NCI-H82 treated with DMSO at 0.1 percent for 48 hours (cell line): ENCODE data around the gene CD300H.
"Not testable (repeated sequence)": the region's sequence is repeated elsewhere in the genome, so short reads cannot be mapped to it uniquely, and the experiment has no call there.

Experiments
- DNase-seq: peaks from one replicate; lab custom pipeline; 2025; ENCODE audit not compliant: unreplicated experiment; lab: John Stamatoyannopoulos, UW

Gene CD300H

DNA sequence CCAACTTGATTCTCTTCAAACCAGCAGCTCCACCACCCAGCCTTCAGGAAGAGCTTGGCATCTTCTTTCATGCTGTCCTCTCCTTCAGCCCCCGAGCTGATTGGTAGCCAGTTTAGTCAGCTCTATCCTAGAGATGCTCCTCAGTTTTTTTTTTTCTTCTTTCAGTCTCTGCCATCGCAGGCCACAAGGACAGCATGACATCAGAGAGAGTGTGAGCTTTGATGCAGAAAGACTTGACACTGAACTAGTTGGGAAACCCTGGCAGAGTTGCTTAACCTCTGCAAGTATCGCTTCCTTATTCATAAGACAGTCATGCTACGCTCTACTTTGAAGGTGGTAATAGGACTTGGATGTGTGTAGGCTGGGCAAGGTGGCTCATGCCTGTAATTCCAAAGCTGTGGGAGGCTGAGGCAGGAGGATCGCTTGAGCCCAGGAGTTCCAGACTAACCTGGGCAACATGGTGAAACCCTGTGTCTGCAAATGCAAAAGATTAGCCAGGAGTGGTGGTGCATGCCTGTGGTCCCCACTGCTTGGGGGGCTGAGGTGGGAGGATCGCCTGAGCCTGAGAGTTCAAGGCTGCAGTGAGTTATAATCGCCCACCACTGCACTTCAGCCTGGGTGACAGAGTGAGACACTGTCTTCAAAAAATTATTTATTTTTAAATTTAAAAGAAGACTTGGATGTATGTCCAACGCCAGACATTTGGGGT lies 38.7 kb downstream of the CD300H start:
- DNase-seq, result no peak

DNA sequence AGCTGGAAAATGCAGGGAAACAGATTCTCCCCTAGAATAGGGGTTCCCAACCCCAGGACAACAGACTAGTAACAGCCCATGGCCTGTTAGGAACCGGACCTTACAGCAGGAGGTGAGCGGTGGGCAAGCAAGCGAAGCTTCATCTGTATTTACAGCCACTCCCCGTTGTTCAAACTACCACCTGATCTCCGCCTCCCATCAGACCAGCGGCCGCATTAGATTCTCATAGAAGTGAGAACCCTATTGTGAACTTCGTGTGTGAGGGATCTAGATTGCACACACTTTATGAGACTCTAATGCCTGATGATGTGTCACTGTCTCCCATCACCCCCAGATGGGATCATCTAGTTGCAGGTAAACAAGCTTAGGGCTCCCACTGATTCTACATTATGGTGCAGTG lies 39.6 kb downstream of the CD300H start:
- DNase-seq, result no peak

DNA sequence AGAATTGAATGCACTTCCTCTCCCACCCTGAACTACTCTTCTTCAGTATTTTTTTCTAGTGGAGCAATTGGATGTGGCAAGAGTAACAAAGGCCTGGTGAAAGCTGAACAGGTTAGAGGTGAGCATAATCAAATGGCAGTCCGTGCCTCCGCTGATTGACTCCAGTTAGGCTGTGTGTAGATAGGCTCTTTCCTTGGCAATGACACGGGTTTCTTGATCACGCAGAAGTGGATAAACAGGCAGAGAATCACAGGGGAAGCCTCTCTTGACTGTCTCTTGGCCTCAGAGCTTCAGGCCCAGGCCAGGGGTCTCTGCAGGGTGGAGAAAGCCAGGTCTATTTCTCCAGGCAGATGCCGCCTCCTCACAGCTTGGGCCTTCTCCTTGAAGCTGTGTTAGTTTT lies 40.2 kb downstream of the CD300H start:
- no peak for DNase-seq

DNA sequence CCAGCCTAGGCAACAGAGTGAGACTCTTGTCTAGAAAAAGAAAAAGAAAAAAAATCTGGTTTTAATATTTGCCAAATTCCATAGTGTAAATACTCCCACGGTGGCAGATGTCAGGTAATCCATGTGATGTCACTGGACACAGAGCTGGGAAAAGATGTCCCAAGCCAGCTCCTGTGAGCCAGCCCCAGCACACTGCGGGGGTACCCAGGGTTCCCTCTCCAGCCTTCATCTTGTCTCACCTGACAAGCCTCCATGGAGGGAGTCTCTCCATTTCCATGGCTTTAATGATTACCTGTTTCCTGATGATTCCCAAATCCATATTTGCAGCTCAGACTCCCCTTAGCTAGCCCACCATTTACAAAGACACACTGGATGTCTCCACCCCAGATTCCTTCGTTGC lies 40.6 kb downstream of the CD300H start:
- DNase-seq, result no peak

DNA sequence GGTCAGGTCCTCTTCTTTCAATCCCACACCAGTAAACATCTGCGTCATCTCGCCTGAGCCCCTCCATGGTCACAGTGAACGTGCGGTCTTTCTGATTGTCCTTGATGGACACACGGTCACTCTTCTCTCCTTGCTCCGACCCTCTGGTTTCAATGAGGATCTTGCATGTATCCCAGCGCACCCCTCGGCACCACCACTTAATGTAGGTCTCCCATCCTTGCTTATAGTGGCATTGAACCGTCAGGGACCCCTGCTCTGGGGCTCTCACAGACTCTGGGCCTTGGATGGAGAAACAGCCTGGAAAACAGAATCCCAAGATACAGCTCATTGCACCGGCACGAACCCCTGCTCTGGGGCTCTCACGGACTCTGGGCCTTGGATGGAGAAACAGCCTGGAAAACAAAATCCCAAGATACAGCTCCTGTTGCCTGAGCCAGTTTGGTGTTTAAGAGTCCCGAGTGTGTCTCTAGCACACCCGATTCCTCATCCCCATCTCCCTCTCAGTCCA lies 41.5 kb downstream of the CD300H start:
- DNase-seq, result no peak

DNA sequence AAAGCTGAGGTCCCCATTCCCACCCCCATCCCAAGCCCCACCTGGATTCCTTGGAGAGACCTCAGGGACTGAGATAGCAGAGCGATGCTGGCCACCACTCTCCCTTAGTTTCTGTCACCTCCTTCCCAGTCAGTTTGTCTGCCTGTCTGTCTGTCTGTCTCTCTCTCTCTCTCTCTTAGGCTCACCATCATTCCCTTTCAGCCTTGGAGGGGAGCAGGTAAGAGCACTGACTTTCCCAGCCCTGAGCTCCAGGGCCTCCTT lies 41.9 kb downstream of the CD300H start:
- no peak for DNase-seq

DNA sequence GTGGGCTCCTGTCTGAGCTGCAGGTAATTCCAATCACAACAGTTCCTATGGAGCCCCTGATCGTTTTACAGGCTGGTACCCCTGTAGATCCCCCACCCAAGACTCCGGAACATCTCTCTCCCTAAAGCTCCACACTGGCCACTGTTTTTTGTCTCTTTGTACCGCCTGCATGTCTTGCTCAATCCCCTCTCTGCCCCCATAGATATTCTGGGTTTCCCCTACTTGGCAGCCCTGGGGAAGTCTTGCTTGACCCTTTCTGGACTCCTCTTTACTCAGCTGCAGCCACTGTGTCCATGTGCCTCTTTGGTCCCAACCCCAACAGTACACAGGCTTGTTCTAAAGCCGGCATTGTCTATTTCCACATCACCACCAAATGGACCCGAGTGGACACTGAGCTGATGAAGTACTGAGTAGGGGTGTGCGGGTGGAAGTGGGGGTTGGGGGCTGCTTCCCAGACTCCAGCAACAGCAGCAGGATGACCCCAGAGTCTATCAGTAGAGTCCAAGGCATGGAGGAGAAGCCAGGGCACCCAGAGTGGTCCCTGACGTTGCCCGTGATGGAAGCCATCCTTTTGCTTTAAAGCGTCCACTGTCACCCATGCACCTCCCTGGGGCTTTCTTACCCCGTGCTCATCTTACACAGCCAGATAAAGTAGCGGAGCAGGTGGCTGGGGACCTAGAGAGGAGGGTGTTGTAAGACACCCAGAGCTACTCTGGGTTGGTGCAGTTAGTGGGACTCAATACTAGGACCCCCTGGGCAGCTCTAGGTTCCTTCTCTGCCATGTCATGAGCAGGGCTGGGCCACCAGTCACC lies 42.5 kb downstream of the CD300H start:
- DNase-seq, result no peak

DNA sequence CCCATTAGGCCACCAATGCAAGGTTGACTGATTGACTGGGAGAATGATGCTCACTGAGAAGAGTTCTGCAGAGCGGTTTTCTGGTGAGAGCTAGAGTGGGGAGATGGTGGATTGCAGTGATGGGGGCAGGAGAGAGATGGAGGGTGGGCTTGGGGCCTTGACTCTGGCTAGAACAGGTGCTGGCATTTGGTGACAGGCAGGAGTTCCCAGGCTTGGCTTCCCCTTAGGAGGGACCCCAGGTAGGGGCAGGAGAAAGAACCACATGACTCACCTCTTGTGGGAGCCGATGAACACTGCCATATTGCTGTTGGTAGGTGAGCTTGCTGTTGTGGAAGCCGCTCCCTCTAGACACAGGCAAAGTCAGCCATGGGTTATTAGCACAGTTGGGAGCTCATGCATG lies 44.0 kb downstream of the CD300H start:
- DNase-seq, result no peak

DNA sequence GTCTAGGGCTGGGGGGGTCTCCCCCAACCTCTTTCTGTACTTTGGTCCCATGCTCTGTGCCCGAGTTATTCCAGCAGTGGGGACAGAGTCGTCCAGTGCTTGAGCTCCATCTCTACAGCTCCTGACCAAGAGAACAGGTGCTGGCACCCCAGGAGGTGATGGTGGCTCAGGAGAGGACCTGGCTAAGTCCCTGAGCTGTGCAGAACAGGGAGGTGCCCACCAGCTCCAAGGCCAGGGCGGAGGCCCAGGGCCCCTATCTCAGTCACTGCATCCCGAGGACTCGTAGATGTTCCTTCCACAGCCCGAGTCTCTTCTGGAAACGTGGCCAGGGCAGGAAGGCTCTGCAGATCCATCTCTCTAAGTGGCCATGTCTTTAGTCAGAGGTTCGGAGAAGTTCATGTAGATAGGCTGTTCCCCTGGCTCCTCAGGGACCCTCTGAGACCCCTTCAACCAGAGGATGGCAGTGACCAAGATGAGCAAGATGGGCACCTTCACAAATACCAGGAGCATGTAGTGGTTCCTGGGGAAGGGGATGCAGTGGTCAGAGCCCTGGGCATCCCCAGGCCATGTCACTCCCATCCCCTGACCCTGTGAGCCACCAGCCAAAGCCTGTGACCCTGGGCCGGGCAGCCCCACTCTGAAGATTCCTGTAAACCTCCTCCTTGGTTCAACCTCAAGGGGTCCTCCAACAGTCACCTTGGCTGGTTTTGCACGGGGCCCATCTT lies 44.8 kb downstream of the CD300H start:
- DNase-seq, result no peak

DNA sequence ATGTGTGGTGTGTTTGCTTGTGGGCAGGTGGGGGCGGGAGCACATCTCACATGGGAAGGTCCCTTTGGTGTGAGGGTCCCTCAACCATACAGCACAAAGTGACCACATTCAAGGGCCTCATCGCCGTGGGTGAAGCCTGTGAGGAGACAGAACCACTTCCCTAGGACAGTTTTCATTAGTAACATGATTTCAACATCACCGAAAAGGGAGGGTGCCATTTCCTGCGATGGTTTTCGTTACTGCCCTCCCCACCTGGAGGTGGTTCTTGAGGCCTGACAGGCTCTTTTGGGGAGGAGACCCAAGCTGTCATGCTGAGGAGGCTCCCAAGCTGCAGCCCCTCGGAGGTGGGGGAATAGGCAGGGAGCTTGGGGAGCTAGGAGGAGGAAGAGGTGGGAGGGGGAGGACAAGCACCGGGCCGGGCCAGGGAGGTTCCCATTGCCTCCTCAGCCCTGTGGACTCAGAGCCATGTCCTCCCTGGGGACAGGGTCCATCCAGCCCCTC lies 45.6 kb downstream of the CD300H start:
- DNase-seq, result no peak

DNA sequence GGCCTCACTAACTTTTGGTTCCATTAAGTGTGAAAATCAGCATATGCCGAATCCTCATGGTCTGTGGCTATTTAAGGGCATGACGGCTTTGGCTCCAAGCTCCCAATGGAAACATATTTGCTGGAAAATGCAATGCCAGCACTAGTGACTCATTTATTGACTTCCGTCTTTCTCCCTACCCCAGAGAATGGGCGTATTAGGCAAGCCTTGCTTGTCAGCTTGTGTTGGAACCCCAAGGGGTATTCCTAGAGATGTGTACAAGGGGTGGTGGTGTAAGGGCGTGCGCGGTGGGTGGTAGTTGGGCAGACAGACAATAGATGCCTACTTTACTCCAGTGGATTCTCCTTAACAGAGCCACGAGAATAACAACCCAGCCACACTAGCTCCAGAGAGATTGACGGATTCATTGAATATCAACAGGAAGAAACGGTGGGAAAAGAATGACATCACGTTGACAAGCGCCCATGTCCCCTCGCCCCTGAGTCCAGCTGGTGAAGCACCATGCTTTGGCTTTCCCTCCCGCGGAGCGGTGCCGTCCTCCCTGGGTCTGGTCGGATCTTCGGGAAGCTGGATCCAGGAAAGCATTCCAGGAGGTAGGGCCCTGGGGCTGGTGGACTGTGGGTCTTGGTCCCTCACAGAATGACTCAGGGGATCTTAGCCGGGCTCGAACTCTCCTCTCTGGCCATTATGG lies 46.4 kb downstream of the CD300H start:
- DNase-seq, result no peak

DNA sequence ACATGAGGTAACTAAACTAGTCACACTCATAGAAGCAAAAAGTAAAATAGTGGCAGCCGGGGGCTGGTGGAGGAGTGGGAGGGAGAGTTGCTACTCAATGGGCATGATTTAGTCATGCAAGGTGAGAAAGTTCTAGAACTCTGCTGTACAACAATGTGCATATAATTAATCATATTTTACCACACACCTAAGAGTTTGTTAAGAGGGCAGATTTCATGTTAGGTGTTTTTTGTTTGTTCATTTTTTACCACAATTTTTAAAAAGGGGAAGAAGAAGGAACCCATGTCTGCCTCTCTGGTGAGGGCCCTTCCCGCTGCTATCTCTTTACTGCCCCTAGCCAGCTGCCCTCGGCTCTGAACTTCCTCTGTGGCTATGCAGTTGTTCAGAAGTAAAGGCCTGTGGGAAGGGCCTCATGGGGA lies 47.3 kb downstream of the CD300H start:
- DNase-seq, result no peak

DNA sequence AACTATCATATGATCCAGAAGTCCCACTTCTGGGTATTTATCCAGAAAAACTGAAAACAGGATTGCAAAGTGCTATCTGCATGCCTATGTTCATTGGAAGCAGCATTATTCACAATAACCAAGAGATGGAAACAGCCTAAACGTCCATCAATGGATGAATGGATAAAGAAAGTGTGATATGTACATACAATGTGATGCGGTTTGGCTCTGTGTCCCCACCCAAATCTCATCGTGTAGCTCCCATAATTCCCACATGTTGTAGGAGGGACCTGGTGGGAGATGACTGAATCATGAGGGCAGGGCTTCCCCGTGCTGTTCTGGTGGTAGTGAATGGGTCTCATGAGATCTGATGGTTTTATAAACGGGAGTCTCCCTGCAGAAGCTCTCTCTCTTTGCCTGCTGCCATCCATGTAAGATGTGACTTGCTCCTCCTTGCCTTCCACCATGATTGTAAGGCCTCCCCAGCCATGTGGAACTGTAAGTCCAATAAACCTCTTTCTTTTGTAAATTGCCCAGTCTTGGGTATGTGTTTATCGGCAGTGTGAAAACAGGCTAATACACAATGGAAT lies 48.8 kb downstream of the CD300H start:
- not testable (repeated sequence) for DNase-seq

DNA sequence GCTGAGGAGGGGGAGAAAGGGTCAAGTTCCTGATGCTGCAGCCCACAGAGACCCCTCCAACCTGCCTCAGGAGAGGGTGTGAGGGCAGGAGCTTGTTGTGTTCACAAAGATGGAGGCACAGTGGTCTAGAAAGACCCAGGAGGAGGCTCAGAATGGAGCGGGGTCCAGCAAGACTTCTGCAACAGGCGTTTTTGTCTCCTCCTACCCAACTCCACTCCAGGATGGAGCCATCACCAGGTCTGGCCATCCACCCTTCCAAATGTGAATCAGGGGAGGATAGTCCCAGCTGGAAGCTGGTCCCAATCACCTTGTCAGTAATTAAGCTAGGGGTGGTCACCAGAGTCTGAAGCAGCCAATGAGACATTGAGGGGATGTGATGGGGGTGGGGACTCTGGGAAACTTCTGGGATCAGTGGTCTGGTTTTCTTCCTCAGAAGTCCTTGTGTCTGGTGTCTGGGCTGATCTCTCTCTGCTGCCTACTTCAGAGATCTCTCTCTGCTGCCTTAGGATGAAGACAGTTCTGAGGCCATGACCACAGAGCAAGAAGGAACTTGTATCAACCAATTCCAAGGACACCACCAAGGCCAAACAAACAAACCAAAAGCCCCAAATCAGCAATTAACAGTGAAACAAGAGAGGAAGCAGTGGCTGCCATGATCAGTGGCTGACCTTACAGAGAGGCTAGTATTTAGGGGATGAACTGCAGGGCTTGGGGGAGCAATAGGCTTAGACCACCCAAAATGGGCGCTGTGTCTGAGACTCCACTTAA lies 50.6 kb downstream of the CD300H start:
- DNase-seq, result no peak

DNA sequence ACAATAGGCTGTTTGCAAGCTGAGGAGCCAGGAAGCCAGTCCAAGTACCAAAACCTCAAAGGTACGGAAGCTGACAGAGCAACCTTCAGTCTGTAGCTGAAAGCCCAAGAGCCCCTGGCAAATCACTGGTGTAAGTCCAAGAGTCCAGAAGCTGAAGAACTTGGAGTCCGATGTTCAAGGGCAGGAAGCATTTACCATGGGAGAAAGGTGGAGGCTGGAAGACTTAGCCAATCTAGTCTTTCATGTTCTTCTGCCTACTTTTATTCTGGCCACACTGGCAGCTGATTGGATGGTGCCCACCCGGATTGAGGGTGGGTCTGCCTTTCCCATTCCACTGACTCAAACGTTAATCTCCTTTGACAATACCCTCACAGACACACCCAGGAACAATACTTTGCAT lies 51.4 kb downstream of the CD300H start:
- DNase-seq, result no peak

DNA sequence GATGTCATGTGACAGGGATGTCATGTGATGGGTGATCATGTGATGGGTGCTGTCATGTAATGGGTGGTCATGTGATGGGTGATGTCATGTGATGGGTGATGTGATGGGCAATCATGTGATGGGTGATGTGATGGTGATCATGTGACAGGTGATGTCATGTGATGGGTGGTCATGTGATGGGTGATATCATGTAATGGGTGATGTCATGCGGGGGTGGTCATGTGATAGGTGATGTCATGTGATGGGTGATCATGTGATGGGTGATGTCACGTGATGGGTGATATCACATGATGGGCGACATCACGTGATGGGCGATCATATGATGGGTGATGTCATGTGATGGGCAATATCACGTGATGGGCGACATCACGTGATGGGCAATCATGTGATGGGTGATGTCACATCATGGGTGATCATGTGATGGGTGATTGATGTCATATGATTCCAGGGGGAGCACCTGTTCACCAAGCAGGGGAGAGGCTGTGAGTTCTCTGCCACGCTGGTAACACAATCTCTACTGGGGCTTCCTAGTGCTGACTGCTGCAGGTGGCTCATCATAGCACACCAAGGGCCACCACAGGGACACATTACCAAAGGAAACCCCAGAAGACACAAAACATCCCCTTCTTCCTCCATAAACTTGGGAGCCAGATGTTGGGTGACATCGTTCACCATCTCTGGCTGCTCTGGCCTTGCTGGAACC lies 52.5 kb downstream of the CD300H start:
- DNase-seq, result no peak

DNA sequence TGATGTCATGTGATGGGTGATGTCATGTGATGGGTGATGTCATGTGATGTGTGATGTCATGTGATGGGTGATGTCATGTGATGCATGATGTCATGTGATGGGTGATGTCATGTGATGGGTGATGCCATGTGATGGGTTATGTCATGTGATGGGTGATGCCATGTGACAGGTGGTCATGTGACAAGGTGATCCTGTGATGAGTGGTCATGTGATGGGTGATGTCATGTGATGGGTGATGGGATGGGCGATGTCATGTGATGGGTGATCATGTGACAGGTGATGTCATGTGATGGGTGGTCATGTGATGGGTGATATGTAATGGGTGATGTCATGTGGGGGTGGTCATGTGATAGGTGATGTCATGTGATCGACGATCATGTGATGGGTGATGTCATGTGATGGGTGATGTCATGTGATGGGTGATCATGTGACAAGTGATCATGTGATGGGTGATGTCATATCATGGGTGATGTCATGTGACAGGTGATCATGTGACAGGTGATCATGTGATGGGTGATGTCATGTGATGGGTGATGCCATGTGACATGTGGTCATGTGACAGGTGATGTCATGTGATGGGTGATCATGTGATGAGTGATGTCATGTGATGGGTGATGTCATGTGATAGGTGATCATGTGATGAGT lies 53.2 kb downstream of the CD300H start:
- DNase-seq, result no peak

DNA sequence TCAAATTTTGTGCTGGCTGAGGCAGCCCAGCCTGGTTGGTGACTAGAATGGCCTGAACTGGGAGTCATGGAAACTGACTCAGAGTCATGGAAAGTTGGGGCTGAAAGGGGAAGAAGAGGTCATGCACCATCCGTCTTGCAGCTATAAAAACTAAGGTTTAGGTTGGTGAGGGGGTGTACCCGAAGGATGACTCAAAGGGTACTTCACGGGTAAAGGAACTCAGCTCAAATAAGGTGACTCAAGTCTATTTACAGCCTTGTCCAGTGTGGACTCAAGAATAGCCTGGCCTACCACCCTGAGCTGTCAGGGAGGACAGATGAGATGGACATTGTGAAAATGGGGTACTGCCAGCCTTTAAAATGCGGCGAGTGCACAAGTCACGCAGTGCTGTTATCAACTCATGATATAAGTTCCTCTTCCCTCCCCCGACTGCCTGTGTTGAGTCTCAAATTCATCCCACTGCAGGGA lies 54.7 kb downstream of the CD300H start:
- no peak for DNase-seq

DNA sequence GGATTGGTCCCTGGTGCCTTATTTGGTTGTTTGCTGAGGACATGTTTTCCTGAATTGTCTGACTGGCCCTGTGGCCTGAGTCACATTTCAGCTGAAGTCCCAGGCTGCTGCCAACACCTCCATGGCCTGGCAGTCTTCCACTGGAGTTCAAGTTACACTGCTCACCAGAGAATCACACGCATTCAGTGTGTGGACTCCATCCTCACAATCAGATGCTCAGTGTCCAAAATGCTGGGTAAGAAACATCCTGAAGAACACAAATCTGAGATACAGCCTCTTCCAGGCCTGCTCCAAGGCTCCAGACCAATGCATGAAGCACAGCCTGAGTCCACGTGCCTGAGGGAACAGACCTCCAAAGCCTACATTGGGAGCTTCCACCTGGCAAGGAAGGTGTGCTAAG lies 55.3 kb downstream of the CD300H start:
- DNase-seq, result no peak
